ENCODE data around the gene SPARCL1.

SPARCL1 gene

DNA sequence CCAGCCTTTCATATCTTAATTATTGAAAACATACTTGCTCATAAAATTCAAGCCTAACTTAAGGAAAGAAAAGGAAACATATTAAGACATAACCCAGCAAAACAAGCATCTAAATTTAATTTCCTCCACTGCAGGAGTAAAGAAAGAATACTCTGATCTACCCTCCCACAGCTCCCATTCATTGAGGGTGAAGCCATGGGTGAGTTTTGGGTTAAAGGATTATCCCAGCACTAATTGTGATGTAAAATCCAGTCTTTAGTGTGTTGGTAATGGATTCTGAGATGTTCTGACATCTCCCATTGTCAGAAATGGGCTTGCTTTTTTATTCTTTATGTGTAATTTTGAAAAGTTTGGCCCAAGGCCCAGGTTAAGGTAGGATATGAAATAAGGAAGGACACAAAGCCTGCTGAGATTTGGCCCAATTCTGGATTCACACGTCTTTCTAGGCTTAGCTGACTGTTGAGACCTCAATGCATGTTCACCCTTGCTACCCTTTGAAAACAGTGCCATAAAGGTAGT, 50.4 kb downstream of the SPARCL1 start:
- H3K27me3 ChIP-seq: no peaks in the 10 kb centered on the region
- no peaks in the 10 kb centered on the region for H3K4me1 ChIP-seq
- H3K4me3 ChIP-seq (ENCODE audit: low read depth, low read length): no peak overlapping the region
- no peak for DNase-seq
- no peaks in the 10 kb centered on the region for H3K9me3 ChIP-seq
- H3K36me3 ChIP-seq: no peaks in the 10 kb centered on the region
- TF ChIP-seq, protein P1, sequence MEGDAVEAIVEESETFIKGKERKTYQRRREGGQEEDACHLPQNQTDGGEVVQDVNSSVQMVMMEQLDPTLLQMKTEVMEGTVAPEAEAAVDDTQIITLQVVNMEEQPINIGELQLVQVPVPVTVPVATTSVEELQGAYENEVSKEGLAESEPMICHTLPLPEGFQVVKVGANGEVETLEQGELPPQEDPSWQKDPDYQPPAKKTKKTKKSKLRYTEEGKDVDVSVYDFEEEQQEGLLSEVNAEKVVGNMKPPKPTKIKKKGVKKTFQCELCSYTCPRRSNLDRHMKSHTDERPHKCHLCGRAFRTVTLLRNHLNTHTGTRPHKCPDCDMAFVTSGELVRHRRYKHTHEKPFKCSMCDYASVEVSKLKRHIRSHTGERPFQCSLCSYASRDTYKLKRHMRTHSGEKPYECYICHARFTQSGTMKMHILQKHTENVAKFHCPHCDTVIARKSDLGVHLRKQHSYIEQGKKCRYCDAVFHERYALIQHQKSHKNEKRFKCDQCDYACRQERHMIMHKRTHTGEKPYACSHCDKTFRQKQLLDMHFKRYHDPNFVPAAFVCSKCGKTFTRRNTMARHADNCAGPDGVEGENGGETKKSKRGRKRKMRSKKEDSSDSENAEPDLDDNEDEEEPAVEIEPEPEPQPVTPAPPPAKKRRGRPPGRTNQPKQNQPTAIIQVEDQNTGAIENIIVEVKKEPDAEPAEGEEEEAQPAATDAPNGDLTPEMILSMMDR (IDR thresholded peaks at IDR 0.05; ENCODE audit: low read depth, low read length): no peak

- Histone ChIP-seq H3K27me3 (no peaks in the 10 kb centered on the region), H3K4me3 (ENCODE audit: low read depth, low read length) (no peak overlapping the region), H3K9me3 (no peaks in the 10 kb centered on the region), H3K36me3 (no peaks in the 10 kb centered on the region), H3K4me1 (no peaks in the 10 kb centered on the region)
- no peak for DNase-seq
- TF ChIP-seq, protein P1 (IDR thresholded peaks at IDR 0.05; ENCODE audit: low read depth, low read length): no peak
Observed at GRCh38 chr4:87476934-87477333, 52.2 kb downstream of the SPARCL1 start.

DNA sequence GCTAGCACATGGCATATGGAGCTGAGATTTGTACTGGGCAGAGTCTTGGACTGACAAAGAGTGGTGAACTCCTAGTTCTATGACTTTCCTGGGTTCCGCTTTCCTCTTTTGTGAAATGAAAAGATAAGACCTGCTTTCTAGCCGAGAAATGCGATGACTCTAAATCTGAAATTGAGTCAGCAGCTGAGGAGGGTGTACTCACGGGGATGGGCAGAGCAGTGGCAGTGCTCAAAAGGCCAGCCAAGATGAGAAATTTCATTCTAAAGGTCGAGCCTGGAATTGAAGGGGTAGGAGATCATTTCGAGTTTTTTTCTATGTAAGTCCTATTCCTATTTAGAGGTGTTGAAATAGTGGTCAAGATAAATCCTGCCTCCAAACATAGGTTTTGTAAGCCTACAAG, 59.8 kb downstream of the SPARCL1 start:
- Histone ChIP-seq H3K27me3 (no peaks in the 10 kb centered on the region), H3K36me3 (no peaks in the 10 kb centered on the region), H3K4me1 (no peaks in the 10 kb centered on the region; the same call in 1 of the 2 replicates), H3K4me3 (ENCODE audit: low read depth, low read length) (no peak overlapping the region), H3K9me3 (no peaks in the 10 kb centered on the region)
- TF ChIP-seq, protein P1 (IDR thresholded peaks at IDR 0.05; ENCODE audit: low read depth, low read length): no peak
- DNase-seq: no peak

DNA sequence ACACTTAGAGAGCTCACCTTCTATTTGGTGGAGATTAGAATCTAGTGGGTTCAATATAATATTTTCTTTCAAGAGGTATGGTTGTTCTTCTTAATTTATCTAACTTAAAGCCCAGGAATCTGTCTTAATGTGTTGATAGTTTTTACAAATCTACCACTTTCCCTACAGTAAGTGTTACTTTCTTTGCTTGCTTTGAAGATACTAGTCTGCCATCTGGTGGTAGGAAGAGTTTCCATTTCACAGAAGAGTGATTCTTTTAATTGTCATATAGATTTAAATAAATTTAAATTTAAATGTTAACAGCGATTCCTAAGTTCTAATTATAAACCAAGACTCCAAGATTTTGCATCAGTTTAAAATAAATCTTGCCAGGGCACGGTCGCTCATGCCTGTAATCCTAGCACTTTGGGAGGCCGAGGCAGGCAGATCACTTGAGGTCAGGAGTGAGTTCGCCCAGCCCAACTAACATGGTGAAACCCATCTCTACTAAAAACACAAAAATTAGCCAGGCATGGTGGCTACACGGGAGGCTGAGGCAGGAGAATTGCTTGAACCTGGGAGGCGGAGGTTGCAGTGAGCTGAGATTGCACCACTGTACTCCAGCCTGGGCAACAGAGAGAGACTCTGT, 63.3 kb downstream of the SPARCL1 start:
- Histone ChIP-seq H3K36me3 (no peaks in the 10 kb centered on the region), H3K27me3 (no peaks in the 10 kb centered on the region), H3K4me3 (ENCODE audit: low read depth, low read length) (no peak overlapping the region), H3K9me3 (no peaks in the 10 kb centered on the region), H3K4me1 (no peaks in the 10 kb centered on the region; the same call in 1 of the 2 replicates)
- TF ChIP-seq, protein P1 (IDR thresholded peaks at IDR 0.05; ENCODE audit: low read depth, low read length): peak; percentile 65
- DNase-seq: peak; percentile 9

GRCh38 chr4:87462102-87462501, 67.1 kb downstream of the SPARCL1 start:
- H3K27me3 ChIP-seq: no peaks in the 10 kb centered on the region
- no peak overlapping the region for H3K4me3 ChIP-seq (ENCODE audit: low read depth, low read length)
- peaks cover 15% of the 10 kb centered on the region for H3K36me3 ChIP-seq
- TF ChIP-seq, protein P1 (IDR thresholded peaks at IDR 0.05; ENCODE audit: low read depth, low read length): no peak
- H3K9me3 ChIP-seq: no peaks in the 10 kb centered on the region
- H3K4me1 ChIP-seq: no peaks in the 10 kb centered on the region; the same call in 1 of the 2 replicates
- DNase-seq: no peak

GRCh38 chr4:87461281-87461700, 67.9 kb downstream of the SPARCL1 start:
- H3K36me3 ChIP-seq: peaks cover 15% of the 10 kb centered on the region
- H3K9me3 ChIP-seq: no peaks in the 10 kb centered on the region
- no peaks in the 10 kb centered on the region; the same call in 1 of the 2 replicates for H3K4me1 ChIP-seq
- DNase-seq: no peak
- H3K4me3 ChIP-seq (ENCODE audit: low read depth, low read length): no peak overlapping the region
- H3K27me3 ChIP-seq: no peaks in the 10 kb centered on the region
- TF ChIP-seq, protein P1 (IDR thresholded peaks at IDR 0.05; ENCODE audit: low read depth, low read length): no peak
